GM19324 (cell line): ENCODE measurements around the gene SLTM.
"Not testable (repeated sequence)": the region's sequence is repeated elsewhere in the genome, so short reads cannot be mapped to it uniquely, and the experiment has no call there.

Experiments
- ATAC-seq: cut with Tn5 transposase; IDR thresholded peaks from one replicate; pipeline ENCODE4 v1.9.1; 2021; ENCODE audit warnings: mild to moderate bottlenecking, moderate library complexity; ENCODE audit not compliant: unreplicated experiment, low FRiP score

SLTM gene

GRCh38 chr15:58933281-58934113 is at the start of gene SLTM:
SLTM (minus strand) TSS chr15:58933679; CDS start chr15:58933565, 114 bp downstream.
- peak; percentile 92 for ATAC-seq

- ATAC-seq = no peak
Observed at GRCh38 chr15:58983261-58983660, 49.8 kb upstream of the SLTM start.

GRCh38 chr15:58981808-58982475 is 48.5 kb upstream of the SLTM start:
- ATAC-seq = no peak

GRCh38 chr15:58980351-58980939 is 47.0 kb upstream of the SLTM start:
- no peak for ATAC-seq

GRCh38 chr15:58977887-58978286 is 44.4 kb upstream of the SLTM start:
- ATAC-seq = no peak

- no peak for ATAC-seq
Observed at GRCh38 chr15:58967479-58967878, 34.0 kb upstream of the SLTM start.

- ATAC-seq = no peak
Observed at GRCh38 chr15:58966698-58967097, 33.2 kb upstream of the SLTM start.

GRCh38 chr15:58962662-58963565 is 29.4 kb upstream of the SLTM start:
- no peak for ATAC-seq

- no peak for ATAC-seq
Observed at GRCh38 chr15:58962136-58962535, 28.7 kb upstream of the SLTM start.

- no peak for ATAC-seq
Observed at GRCh38 chr15:58958811-58959210, 25.3 kb upstream of the SLTM start.

GRCh38 chr15:58957101-58957973 is 23.9 kb upstream of the SLTM start:
- ATAC-seq = no peak

GRCh38 chr15:58952751-58953150 is 19.3 kb upstream of the SLTM start:
- ATAC-seq = no peak

- ATAC-seq = no peak
Observed at GRCh38 chr15:58951388-58952007, 18.0 kb upstream of the SLTM start.

- no peak for ATAC-seq
Observed at GRCh38 chr15:58947179-58947578, 13.7 kb upstream of the SLTM start.

- not testable (repeated sequence) for ATAC-seq
Observed at GRCh38 chr15:58934974-58935373, 1.5 kb upstream of the SLTM start.

- no peak for ATAC-seq
Observed at GRCh38 chr15:58934521-58934920, 1.0 kb upstream of the SLTM start.

GRCh38 chr15:58934114-58934447 is 602 bp upstream of the SLTM start:
- ATAC-seq = no peak

- ATAC-seq = peak; percentile 50
Observed at GRCh38 chr15:58932710-58933280, 684 bp downstream of the SLTM start.
